Activated naive CD4-positive, alpha-beta T cell treated with anti-CD3 and anti-CD28 coated beads, Interleukin-2, amount 10 ng/mL, durations not matched to agents 7 days and 5 days (primary cell): ENCODE results near the gene CCDC88A.
"Not testable (repeated sequence)": the region's sequence is repeated elsewhere in the genome, so short reads cannot be mapped to it uniquely, and the experiment has no call there.

Experiments
- CTCF ChIA-PET: fragments of 350-600 bp; sonication (Branson Sonifier 250); formaldehyde crosslinking; loops from one replicate; lab custom pipeline; 2021; ENCODE audit warnings: antibody characterized with exemption; lab: Charles Lee
- DNase-seq: peaks from one replicate; pipeline ENCODE4 v3.0.0-alpha.2; 2020
- H3K27ac Mint-ChIP-seq: one replicate; pipeline ENCODE4 v1.8.0; 2021; ENCODE audit warnings: mild to moderate bottlenecking, moderate library complexity, mixed read lengths
- H3K27me3 Mint-ChIP-seq: one replicate; pipeline ENCODE4 v1.8.0; 2021; ENCODE audit warnings: mild to moderate bottlenecking, mixed read lengths
- H3K36me3 Mint-ChIP-seq: one replicate; pipeline ENCODE4 v1.8.0; 2021; ENCODE audit warnings: mixed read lengths
- H3K4me1 Mint-ChIP-seq: one replicate; pipeline ENCODE4 v1.8.0; 2021; ENCODE audit warnings: mixed read lengths
- H3K4me3 Mint-ChIP-seq: one replicate; pipeline ENCODE4 v1.8.0; 2021; ENCODE audit warnings: mild to moderate bottlenecking, moderate library complexity, mixed read lengths
- H3K9me3 Mint-ChIP-seq: one replicate; pipeline ENCODE4 v1.8.0; 2021; ENCODE audit warnings: mixed read lengths

CCDC88A gene, protein sequence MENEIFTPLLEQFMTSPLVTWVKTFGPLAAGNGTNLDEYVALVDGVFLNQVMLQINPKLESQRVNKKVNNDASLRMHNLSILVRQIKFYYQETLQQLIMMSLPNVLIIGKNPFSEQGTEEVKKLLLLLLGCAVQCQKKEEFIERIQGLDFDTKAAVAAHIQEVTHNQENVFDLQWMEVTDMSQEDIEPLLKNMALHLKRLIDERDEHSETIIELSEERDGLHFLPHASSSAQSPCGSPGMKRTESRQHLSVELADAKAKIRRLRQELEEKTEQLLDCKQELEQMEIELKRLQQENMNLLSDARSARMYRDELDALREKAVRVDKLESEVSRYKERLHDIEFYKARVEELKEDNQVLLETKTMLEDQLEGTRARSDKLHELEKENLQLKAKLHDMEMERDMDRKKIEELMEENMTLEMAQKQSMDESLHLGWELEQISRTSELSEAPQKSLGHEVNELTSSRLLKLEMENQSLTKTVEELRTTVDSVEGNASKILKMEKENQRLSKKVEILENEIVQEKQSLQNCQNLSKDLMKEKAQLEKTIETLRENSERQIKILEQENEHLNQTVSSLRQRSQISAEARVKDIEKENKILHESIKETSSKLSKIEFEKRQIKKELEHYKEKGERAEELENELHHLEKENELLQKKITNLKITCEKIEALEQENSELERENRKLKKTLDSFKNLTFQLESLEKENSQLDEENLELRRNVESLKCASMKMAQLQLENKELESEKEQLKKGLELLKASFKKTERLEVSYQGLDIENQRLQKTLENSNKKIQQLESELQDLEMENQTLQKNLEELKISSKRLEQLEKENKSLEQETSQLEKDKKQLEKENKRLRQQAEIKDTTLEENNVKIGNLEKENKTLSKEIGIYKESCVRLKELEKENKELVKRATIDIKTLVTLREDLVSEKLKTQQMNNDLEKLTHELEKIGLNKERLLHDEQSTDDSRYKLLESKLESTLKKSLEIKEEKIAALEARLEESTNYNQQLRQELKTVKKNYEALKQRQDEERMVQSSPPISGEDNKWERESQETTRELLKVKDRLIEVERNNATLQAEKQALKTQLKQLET (N-terminal part only)

DNA sequence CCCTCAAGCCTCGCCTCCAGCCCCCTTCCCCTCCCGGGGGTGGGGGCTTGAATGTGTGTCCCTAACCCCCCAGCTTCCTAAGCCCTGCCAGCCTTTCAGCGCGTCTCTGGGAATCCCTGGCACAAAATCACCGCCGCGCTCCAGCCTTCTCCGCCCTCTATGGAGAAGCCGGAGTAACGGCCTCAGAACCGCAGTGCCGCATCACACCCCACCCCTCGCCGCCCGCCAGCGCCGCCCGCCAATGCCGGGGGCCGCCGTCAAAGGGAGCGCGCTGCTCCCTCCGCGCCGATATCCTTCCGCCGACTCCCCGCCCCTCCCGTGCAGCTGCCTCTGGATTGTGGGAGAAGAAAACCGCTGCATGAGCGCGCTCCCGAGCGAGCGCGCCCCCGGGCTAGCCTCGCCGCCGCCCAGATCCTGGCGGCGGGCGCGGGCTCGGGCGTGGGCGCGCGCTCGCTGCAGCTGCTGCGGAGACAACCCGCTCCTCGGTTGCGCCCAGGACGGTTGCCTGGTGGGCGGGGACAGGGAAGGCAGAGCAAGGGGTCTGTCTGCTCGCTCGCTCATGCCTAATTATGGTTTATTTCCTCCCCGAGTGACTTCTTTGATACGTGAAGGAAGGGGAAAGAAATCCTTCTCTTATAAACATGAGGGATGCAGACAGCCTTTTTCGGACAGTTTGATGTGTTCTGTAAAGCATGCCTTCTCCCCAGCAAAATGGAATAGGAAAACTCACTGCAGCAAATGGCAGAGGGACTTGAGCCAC, at the start of gene CCDC88A:
Gene CCDC88A, minus strand, starts transcription at position 178 of the 760 bp plus-strand sequence. CDS start 777 bp downstream, outside the sequence.
- CTCF ChIA-PET, result no interaction called here
- peak; percentile 87 for DNase-seq
- no peaks in the 10 kb centered on the region for H3K9me3 Mint-ChIP-seq
- peak within 1 kb of the TSS; percentile 58 for H3K27ac Mint-ChIP-seq
- H3K4me1 Mint-ChIP-seq, result peaks cover 34% of the 10 kb centered on the region
- peaks cover 32% of the 10 kb centered on the region for H3K27me3 Mint-ChIP-seq
- peak within 1 kb of the TSS; percentile 90 for H3K4me3 Mint-ChIP-seq
- H3K36me3 Mint-ChIP-seq, result no peaks in the 10 kb centered on the region

DNA sequence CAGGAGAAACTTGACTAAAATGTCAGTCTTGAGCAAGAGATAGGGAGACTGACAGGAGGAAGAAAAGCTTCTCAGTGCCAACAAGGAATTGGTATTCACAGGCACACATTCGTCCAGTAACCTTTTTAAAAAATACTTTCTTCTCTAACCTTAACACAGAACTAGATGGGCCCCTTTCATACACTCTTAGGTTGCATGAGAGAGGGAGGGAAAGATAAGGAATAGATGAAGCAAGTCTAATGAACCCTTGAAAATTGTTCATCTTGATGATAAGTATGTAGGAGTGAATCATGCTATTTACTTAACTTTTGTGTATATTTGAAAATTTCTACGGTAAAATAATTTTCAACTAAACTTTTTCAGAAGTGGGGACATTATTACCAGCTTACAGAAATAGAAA, 42.0 kb upstream of the CCDC88A start:
- H3K4me3 Mint-ChIP-seq, result no peak overlapping the region
- H3K27me3 Mint-ChIP-seq, result peaks cover 6% of the 10 kb centered on the region
- no peaks in the 10 kb centered on the region for H3K4me1 Mint-ChIP-seq
- H3K9me3 Mint-ChIP-seq, result no peaks in the 10 kb centered on the region
- no peak for DNase-seq
- H3K27ac Mint-ChIP-seq, result no peak overlapping the region
- CTCF ChIA-PET, result no interaction called here
- no peaks in the 10 kb centered on the region for H3K36me3 Mint-ChIP-seq

DNA sequence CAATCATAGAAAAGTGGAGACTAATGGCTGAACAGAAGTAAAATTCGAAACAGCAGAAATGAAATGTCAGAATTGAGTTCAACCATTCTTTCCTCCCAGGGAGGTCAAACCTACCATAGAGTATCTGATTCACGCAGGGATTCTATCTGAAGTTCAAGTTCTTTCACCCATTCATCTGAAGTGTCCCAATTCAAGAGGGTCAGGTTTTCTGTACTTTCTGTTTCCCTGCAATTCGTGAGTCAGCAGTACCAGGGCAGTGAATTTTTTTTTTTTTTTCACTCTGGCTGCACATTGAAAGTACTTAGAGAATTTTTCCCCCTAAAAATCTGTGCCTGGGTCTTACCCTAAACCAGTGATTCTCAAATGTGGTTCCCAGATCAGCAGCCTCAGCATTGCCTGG, 40.9 kb upstream of the CCDC88A start:
- Mint-ChIP-seq H3K4me3 (no peak overlapping the region), H3K4me1 (no peaks in the 10 kb centered on the region), H3K36me3 (no peaks in the 10 kb centered on the region), H3K9me3 (no peaks in the 10 kb centered on the region), H3K27ac (no peak overlapping the region), H3K27me3 (peaks cover 6% of the 10 kb centered on the region)
- CTCF ChIA-PET, result no interaction called here
- DNase-seq, result no peak

DNA sequence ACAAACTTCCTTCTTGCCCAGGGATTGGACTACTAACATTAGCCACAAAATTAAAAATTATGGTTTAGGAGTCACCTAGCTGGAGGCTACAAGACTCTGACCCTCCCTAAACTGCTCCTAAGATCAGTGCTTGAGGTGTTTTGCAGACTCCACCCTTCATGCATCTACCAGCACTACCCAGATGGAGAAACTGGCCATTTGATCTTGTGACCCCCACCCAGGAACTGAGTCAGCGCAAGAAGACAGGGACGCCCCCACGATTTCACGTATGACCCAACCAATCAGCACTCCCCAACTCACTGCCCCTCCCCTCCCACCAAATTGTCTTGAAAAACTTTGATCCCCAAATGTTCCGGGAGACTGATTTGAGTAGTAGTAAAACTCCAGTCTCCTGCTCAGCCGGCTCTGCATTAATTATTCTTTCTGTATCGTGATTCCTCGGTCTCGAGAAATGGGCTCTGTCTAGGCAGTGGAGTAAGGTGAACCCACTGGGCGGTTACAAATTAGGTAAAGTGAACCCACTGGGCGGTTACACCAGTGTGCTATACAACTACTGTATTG, 40.1 kb upstream of the CCDC88A start:
- Mint-ChIP-seq H3K27me3 (peaks cover 6% of the 10 kb centered on the region), H3K36me3 (no peaks in the 10 kb centered on the region), H3K27ac (peak overlapping the region; percentile 46), H3K4me1 (no peaks in the 10 kb centered on the region), H3K9me3 (no peaks in the 10 kb centered on the region), H3K4me3 (no peak overlapping the region)
- CTCF ChIA-PET, result no interaction called here
- DNase-seq, result no peak

DNA sequence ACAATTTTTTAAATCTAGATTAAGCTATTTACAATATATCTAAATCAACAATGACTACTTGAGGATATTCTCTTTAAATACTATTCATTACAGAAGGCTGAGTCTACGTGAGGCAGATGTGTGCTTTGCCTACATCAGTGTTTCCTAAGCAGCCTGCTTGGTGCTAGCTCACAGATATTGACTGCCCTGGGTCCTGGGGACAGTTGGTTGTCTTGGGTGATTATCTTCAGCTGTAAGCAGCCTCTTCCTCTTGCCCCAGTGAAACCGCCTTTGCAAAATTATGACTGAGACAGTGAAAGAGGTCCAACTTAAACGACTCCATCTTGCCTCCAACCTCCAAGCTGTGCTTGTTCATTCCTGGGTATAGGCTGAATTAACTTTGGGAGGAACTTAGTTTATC, 39.6 kb upstream of the CCDC88A start:
- no peak for DNase-seq

DNA sequence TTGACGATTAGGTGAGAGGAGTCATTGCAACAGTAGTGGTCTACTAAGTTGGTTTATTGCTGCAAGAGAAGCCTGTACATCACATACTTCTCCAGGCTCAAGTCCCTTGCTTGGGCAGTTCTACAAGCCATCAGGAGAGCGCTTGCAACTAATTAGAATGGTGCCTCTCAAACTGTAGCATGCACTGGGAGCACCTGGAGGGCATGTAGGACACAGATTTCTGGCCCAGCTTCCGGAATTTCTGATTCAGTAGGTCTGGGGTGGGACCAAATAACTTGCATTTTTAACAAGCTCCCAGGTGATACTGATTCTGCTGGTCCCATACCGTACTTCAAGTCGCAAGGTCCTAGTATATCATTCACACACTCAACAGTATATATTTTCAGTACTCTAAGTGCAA, 34.5 kb upstream of the CCDC88A start:
- CTCF ChIA-PET, result no interaction called here
- Mint-ChIP-seq H3K9me3 (no peaks in the 10 kb centered on the region), H3K4me1 (no peaks in the 10 kb centered on the region), H3K4me3 (no peak overlapping the region), H3K36me3 (no peaks in the 10 kb centered on the region), H3K27me3 (no peaks in the 10 kb centered on the region), H3K27ac (no peak overlapping the region)
- no peak for DNase-seq

More for the DNA sequence above, 39.6 kb upstream of the CCDC88A start:
- no peaks in the 10 kb centered on the region for H3K4me1 Mint-ChIP-seq
- H3K27ac Mint-ChIP-seq, result no peak overlapping the region
- H3K27me3 Mint-ChIP-seq, result peaks cover 6% of the 10 kb centered on the region
- CTCF ChIA-PET, result no interaction called here
- H3K9me3 Mint-ChIP-seq, result no peaks in the 10 kb centered on the region
- no peak overlapping the region for H3K4me3 Mint-ChIP-seq
- H3K36me3 Mint-ChIP-seq, result no peaks in the 10 kb centered on the region

DNA sequence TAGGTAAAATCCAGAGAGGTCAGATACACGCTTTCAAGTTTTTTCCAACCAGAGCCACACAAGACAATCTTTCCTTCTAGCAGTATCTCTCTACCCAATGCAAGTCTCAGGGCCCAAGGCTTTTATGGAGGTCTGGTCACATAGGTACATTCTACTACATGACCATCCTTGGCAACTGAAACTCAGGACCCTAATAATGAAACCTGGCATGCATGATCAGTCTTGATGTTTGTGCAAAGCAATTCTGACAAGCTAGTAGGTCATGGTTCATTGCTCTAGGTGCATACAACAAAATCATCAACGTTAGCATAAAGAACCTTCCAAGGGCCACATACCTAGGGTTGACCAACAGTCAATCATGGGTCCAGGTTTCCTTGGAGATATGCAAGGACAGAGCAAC, 33.2 kb upstream of the CCDC88A start:
- Mint-ChIP-seq H3K4me3 (no peak overlapping the region), H3K27me3 (no peaks in the 10 kb centered on the region), H3K36me3 (no peaks in the 10 kb centered on the region), H3K9me3 (no peaks in the 10 kb centered on the region), H3K4me1 (no peaks in the 10 kb centered on the region), H3K27ac (no peak overlapping the region)
- CTCF ChIA-PET, result interaction anchor here (0.8 kb wide), 1 partner anchor 91 kb away, joined by 3 read pairs; no protein-coding TSS in a partner anchor
- DNase-seq, result no peak

DNA sequence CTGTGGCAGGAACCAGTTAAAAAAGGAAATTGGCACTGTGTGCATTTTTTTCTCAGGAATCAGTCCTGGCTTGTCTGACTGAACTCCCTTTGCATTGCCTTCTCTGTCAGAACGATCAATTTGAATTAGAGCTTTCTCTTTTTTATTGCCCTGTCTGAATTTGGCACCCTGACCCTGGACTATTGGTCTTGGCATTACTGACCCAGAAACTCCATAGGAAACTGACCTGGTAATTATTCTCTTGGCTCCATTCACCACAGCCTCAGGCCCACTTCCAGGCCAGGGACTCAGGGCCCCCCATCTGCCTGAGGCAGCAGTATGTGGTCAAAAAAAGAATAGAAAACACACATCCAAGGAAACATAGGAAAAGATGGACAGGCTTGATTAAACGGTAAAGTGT, 32.0 kb upstream of the CCDC88A start:
- no peaks in the 10 kb centered on the region for H3K36me3 Mint-ChIP-seq
- CTCF ChIA-PET, result no interaction called here
- no peaks in the 10 kb centered on the region for H3K4me1 Mint-ChIP-seq
- H3K27ac Mint-ChIP-seq, result no peak overlapping the region
- no peak for DNase-seq
- no peak overlapping the region for H3K4me3 Mint-ChIP-seq
- H3K27me3 Mint-ChIP-seq, result no peaks in the 10 kb centered on the region
- H3K9me3 Mint-ChIP-seq, result no peaks in the 10 kb centered on the region

DNA sequence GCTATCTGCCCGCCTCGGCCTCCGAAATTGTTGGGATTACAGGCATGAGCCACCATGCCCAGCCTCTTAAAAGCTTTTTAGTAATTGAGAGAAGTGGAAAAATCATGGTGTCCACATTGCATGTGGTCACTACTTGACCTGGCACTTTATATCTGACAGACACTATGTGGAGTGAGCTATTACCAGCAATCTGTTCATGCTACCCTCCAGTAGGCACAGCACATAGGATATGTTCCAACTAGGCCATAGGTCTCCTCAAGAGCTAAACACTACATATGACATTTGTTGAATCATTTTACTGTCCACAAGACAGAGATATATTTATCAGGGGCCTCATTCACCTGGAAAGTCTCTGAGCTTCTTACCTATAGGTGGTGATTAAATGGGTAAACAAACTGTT, 30.4 kb upstream of the CCDC88A start:
- H3K27ac Mint-ChIP-seq, H3K36me3 Mint-ChIP-seq, H3K27me3 Mint-ChIP-seq, H3K4me1 Mint-ChIP-seq, DNase-seq, H3K9me3 Mint-ChIP-seq, H3K4me3 Mint-ChIP-seq, CTCF ChIA-PET: not testable (repeated sequence)

DNA sequence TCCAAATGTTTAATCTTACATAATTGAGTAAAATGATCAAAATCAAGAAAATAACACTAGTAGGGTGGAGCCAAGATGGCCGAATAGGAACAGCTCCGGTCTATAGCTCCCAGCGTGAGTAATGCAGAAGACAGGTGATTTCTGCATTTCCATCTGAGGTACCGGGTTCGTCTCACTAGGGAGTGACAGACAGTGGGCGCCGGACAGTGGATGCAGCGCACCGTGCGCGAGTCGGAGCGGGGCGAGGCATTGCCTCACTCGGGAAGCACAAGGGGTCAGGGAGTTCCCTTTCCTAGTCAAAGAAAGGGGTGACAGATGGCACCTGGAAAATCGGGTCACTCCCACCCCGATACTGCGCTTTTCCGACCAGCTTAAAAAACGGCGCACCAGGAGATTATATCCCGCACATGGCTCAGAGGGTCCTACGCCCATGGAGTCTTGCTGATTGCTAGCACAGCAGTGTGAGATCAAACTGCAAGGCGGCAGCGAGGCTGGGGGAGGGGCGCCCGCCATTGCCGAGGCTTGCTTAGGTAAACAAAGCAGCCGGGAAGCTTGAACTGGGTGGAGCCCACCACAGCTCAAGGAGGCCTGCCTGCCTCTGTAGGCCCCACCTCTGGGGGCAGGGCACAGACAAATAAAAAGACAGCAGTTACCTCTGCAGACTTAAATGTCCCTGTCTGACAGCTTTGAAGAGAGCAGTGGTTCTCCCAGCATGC, 22.5 kb upstream of the CCDC88A start:
- DNase-seq, H3K4me1 Mint-ChIP-seq, H3K27me3 Mint-ChIP-seq, H3K9me3 Mint-ChIP-seq, H3K4me3 Mint-ChIP-seq, H3K36me3 Mint-ChIP-seq, H3K27ac Mint-ChIP-seq, CTCF ChIA-PET: not testable (repeated sequence)

DNA sequence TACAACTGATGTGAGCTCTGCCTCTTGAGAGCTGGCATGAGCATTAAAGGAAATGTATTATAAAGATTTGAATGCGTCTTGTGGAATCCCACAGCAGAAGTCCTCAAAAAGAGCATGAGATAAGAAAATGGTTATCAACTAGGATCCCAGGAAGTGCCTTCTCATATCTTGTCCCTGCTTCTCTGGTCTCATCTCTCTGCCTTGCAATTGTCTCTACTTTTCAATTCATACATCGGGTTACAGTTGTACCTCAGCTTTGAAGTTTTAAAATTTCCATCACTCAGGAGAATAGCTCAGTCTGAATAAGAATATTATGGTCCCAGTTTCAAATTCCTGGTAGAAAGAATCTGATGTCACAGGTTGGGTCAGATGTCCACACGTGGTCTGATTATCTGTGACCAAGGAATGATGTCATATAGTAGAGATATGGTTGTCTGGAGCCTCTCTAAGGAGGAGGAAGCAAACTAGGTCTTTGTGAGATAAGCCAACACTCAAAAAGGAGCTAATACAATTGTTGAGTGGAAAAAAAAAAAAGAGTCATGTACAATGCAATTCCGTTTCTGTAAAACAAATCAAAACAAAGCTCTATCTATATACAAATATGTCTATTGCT, 21.7 kb upstream of the CCDC88A start:
- CTCF ChIA-PET, result no interaction called here
- DNase-seq, result no peak

DNA sequence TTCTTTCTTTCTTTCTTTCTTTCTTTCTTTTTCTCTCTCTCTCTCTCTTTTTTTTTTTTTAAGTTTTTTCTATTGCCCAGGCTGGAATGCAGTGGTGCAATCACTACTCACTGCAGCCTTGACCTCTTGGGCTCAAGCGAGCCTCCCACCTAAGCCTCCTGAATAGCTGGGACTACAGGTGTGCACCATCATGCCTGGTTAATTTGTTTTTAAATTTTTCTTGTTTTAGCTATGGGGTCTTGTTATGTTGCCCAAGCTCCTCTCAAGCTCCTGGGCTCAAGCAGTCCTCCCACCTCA, 19.4 kb upstream of the CCDC88A start:
- Mint-ChIP-seq H3K36me3 (no peaks in the 10 kb centered on the region), H3K27ac (no peak overlapping the region), H3K4me3 (no peak overlapping the region), H3K27me3 (peaks cover 6% of the 10 kb centered on the region), H3K9me3 (no peaks in the 10 kb centered on the region), H3K4me1 (no peaks in the 10 kb centered on the region)
- no peak for DNase-seq
- CTCF ChIA-PET, result no interaction called here

More for the DNA sequence above, 21.7 kb upstream of the CCDC88A start:
- Mint-ChIP-seq H3K4me1 (no peaks in the 10 kb centered on the region), H3K36me3 (no peaks in the 10 kb centered on the region), H3K27me3 (peaks cover 6% of the 10 kb centered on the region), H3K9me3 (no peaks in the 10 kb centered on the region), H3K27ac (no peak overlapping the region), H3K4me3 (no peak overlapping the region)
